PC-3 (cell line): ENCODE data around the gene PDS5A.
"Not testable (repeated sequence)": the region's sequence is repeated elsewhere in the genome, so short reads cannot be mapped to it uniquely, and the experiment has no call there.

ENCODE experiments used
- EZH2 ChIP-seq: fragments of 300-600 bp; sonication (generic); IDR thresholded peaks from one replicate; pipeline ENCODE4 v1.6.1; 2017; ENCODE audit warnings: antibody characterized with exemption, mild to moderate bottlenecking, low read length; ENCODE audit not compliant: unreplicated experiment
- EZH2phosphoT487 ChIP-seq: fragments of 300-600 bp; sonication (generic); IDR thresholded peaks from 2 replicates; pipeline ENCODE4 v1.6.1; 2018; ENCODE audit warnings: mild to moderate bottlenecking, antibody characterized with exemption, low read length, borderline replicate concordance
- TF ChIP-seq, protein P1 (sequence below): fragments of 300-600 bp; sonication (generic); conservative IDR thresholded peaks from 2 replicates; pipeline ENCODE4 v1.5.1; 2017; ENCODE audit warnings: antibody characterized with exemption, low read depth, mild to moderate bottlenecking, low read length

DNA sequence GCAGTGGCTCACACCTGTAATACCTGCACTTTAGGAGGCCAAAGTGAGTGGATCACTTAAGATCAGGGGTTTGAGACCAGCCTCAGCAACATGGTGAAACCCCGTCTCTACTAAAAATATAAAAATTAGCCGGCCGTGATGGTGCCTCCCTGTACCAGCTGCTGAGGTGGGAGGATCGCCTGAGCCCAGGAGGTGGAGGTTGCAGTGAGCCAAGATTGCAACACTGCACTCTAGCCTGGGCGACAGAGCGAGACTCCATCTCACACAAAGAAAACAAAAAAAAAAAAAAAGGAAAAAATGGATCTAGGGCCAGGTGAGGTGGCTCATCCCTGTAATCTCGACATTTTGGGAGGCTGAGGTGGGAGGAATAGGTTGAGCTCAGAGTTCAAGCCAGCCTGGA, 46.3 kb upstream of the PDS5A start:
- TF ChIP-seq, protein P1, sequence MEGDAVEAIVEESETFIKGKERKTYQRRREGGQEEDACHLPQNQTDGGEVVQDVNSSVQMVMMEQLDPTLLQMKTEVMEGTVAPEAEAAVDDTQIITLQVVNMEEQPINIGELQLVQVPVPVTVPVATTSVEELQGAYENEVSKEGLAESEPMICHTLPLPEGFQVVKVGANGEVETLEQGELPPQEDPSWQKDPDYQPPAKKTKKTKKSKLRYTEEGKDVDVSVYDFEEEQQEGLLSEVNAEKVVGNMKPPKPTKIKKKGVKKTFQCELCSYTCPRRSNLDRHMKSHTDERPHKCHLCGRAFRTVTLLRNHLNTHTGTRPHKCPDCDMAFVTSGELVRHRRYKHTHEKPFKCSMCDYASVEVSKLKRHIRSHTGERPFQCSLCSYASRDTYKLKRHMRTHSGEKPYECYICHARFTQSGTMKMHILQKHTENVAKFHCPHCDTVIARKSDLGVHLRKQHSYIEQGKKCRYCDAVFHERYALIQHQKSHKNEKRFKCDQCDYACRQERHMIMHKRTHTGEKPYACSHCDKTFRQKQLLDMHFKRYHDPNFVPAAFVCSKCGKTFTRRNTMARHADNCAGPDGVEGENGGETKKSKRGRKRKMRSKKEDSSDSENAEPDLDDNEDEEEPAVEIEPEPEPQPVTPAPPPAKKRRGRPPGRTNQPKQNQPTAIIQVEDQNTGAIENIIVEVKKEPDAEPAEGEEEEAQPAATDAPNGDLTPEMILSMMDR = not testable (repeated sequence)
- not testable (repeated sequence) for TF ChIP-seq EZH2, EZH2phosphoT487
